ENCODE measurements around the gene RPL27. TPM values are rescaled to one million over a fixed set of nuclear protein-coding genes. Genes with fewer than 3 reads are reported as not detected.

RPL27 gene
- total RNA-seq, 1 experiment from 2014 or later, result 547 TPM

DNA sequence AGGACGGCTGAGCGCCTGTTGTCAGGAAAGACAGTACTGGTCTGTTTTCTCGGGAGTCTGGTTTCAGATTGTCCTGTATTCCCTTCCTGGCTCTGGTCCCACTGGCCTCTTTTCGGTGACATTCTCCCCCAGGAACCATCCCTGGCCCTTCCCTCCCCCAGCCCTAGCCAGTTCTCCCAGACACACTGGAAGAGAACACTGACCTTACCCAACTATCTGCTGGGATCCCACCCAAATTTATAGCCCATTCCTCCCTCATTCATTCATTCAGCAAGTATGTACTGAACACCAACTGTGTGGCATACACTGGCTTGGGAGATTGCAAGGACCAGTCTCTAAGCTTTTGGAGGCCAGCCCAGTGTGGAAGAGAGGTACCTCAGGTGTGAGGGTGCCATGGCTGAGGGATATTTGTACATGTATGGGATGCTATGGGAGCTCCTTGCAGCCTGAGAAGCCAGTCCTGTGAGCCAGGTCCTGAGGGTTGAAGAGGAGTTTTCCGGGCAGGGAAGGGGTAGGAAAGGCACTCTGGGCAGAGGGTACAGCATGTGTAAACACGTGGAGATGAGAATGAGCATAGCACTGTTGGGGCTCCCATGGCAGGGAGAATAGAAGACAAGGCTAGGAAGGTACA, 32.0 kb downstream of the RPL27 start:
- no peak for TF ChIP-seq EZH2 (IDR thresholded peaks at IDR 0.05; ENCODE audit: borderline replicate concordance, low read depth, low read length, poor library complexity, severe bottlenecking)
- TF ChIP-seq, protein P1, sequence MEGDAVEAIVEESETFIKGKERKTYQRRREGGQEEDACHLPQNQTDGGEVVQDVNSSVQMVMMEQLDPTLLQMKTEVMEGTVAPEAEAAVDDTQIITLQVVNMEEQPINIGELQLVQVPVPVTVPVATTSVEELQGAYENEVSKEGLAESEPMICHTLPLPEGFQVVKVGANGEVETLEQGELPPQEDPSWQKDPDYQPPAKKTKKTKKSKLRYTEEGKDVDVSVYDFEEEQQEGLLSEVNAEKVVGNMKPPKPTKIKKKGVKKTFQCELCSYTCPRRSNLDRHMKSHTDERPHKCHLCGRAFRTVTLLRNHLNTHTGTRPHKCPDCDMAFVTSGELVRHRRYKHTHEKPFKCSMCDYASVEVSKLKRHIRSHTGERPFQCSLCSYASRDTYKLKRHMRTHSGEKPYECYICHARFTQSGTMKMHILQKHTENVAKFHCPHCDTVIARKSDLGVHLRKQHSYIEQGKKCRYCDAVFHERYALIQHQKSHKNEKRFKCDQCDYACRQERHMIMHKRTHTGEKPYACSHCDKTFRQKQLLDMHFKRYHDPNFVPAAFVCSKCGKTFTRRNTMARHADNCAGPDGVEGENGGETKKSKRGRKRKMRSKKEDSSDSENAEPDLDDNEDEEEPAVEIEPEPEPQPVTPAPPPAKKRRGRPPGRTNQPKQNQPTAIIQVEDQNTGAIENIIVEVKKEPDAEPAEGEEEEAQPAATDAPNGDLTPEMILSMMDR (conservative IDR thresholded peaks at IDR 0.05; ENCODE audit: low read depth, low read length), result no peak
- H3K4me1 ChIP-seq (ENCODE audit: insufficient read depth, low read length, poor library complexity, severe bottlenecking), result no peaks in the 10 kb centered on the region
- no peaks in the 10 kb centered on the region for H3K27me3 ChIP-seq (replicated peaks; ENCODE audit: insufficient read depth, low read depth, low read length, poor library complexity)
- no peak overlapping the region for H3K27ac ChIP-seq (ENCODE audit: low read depth, low read length, poor library complexity, severe bottlenecking)
- no TSS peak for BruUV-seq (replicated peaks)
- no peaks in the 10 kb centered on the region for H3K36me3 ChIP-seq (ENCODE audit: insufficient read depth, low read length, poor library complexity, severe bottlenecking)
- DNase-seq (ENCODE audit: low spot score), result no peak
- H3K4me3 ChIP-seq (ENCODE audit: low read depth, low read length, poor library complexity, severe bottlenecking), result no peak overlapping the region
- intact Hi-C loops (cut with micrococcal nuclease; ENCODE audit: unreplicated experiment), result no loop called here
- H3K9me3 ChIP-seq (ENCODE audit: low read depth, low read length, poor library complexity, severe bottlenecking), result no peaks in the 10 kb centered on the region
- ChIA-PET POLR2A (ENCODE audit: low non-redundant PET) (no interaction called here), CTCF (interaction anchor here (0.7 kb wide), 1 partner anchor 21 kb away, joined by 3 read pairs; no protein-coding TSS in a partner anchor)

DNA sequence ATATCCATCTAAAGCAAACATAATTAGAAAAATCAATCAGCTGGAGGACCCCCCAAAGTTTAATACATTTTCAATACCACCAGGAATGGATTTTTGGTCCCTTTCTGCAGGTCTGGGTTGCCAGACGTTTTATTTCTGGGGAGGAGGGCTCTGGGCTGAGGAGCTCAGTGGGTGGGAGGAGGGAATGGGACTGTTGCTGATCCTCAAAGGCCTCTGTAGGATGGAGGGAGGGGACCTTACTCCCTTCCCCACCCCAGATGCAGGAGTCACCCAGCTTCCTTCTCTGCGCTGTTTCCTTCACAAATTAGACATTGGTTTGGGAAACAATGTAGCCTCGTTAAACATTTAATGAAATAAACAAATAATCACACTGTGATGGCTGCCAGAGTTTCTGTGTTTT, 33.4 kb downstream of the RPL27 start:
- BruUV-seq (replicated peaks), result no TSS peak

DNA sequence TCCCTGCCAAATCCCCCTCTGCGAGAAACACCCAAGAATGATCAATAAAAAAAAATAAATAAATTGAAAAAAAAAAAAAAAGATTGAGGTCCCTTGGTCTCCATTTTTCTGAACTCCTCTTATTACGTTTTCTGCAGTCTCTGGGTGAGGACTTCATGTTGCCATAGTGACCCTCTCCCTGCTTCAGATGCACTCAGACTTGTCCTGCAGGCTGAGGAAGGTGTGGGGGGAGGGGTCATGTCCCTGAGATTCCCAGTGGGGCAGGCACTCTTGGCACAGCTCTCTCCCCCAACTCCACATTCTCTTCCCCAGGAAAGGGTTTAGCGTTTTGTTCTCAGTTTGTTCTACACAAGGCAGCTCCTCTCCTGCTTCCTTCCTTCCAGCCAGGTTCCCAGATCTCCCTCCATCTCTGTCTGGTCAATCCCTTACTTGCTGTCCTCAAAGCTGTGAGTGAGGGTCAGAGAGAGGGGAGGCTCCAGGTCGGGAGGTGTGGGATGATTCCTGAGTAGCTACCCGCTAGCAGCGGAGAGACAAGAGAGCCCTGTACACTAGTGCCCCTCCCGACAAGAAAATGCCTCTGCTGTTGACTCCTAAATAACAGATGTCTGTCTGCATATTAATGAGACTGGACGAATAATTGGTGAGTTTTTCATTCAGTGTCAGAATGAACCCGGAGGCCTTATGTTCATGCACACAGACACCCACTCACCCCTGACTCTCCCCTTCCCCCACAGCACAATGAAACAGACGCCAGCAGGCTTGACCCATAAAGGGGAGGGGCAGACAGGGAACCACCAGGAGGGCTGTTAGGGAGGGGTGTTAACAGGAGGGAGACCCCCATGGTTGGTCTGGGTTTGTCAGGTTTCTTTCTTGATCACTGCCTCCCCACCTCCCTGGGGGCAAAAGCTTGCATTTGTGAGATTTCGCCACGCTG, 36.0 kb downstream of the RPL27 start:
- H3K9me3 ChIP-seq (ENCODE audit: low read depth, low read length, poor library complexity, severe bottlenecking), result no peaks in the 10 kb centered on the region
- H3K36me3 ChIP-seq (ENCODE audit: insufficient read depth, low read length, poor library complexity, severe bottlenecking), result no peaks in the 10 kb centered on the region
- H3K27ac ChIP-seq (ENCODE audit: low read depth, low read length, poor library complexity, severe bottlenecking), result no peak overlapping the region
- no peak overlapping the region for H3K4me3 ChIP-seq (ENCODE audit: low read depth, low read length, poor library complexity, severe bottlenecking)
- no peaks in the 10 kb centered on the region for H3K27me3 ChIP-seq (replicated peaks; ENCODE audit: insufficient read depth, low read depth, low read length, poor library complexity)
- intact Hi-C loops (cut with micrococcal nuclease; ENCODE audit: unreplicated experiment), result no loop called here
- no peaks in the 10 kb centered on the region for H3K4me1 ChIP-seq (ENCODE audit: insufficient read depth, low read length, poor library complexity, severe bottlenecking)
- DNase-seq (ENCODE audit: low spot score), result no peak
- TF ChIP-seq, protein P1 (conservative IDR thresholded peaks at IDR 0.05; ENCODE audit: low read depth, low read length), result no peak
- TF ChIP-seq EZH2 (IDR thresholded peaks at IDR 0.05; ENCODE audit: borderline replicate concordance, low read depth, low read length, poor library complexity, severe bottlenecking), result no peak
- POLR2A ChIA-PET (ENCODE audit: low non-redundant PET), result no interaction called here
- BruUV-seq (replicated peaks), result no TSS peak
- CTCF ChIA-PET, result interaction anchor here (0.5 to 1.3 kb wide), 2 partner anchors 10 to 271 kb away, joined by 4 to 9 read pairs; no protein-coding TSS in a partner anchor

More for the DNA sequence above, 33.4 kb downstream of the RPL27 start:
- Histone ChIP-seq H3K27me3 (replicated peaks; ENCODE audit: insufficient read depth, low read depth, low read length, poor library complexity) (no peaks in the 10 kb centered on the region), H3K36me3 (ENCODE audit: insufficient read depth, low read length, poor library complexity, severe bottlenecking) (no peaks in the 10 kb centered on the region), H3K4me3 (ENCODE audit: low read depth, low read length, poor library complexity, severe bottlenecking) (no peak overlapping the region), H3K4me1 (ENCODE audit: insufficient read depth, low read length, poor library complexity, severe bottlenecking) (no peaks in the 10 kb centered on the region), H3K27ac (ENCODE audit: low read depth, low read length, poor library complexity, severe bottlenecking) (no peak overlapping the region), H3K9me3 (ENCODE audit: low read depth, low read length, poor library complexity, severe bottlenecking) (no peaks in the 10 kb centered on the region)
- ChIA-PET CTCF (no interaction called here), POLR2A (ENCODE audit: low non-redundant PET) (no interaction called here)
- no peak for DNase-seq (ENCODE audit: low spot score)
- intact Hi-C loops (cut with micrococcal nuclease; ENCODE audit: unreplicated experiment), result no loop called here
- TF ChIP-seq EZH2 (IDR thresholded peaks at IDR 0.05; ENCODE audit: borderline replicate concordance, low read depth, low read length, poor library complexity, severe bottlenecking), result no peak
- TF ChIP-seq, protein P1 (conservative IDR thresholded peaks at IDR 0.05; ENCODE audit: low read depth, low read length), result no peak

Data from A673 (cell line).